ENCODE results near the gene RFX1.
"Not testable (repeated sequence)": the region's sequence is repeated elsewhere in the genome, so short reads cannot be mapped to it uniquely, and the experiment has no call there.

The RFX1 gene

GRCh38 chr19:14027856-14028450, 21.8 kb upstream of the RFX1 start, which contains the start of gene RLN3:
Gene RLN3 (plus strand): TSS chr19:14028148. CDS start chr19:14028205, 57 bp downstream.
- no peak for DNase-seq (ENCODE audit: low read depth in 2 of 2)

GRCh38 chr19:14026652-14027192, 20.6 kb upstream of the RFX1 start:
- not testable (repeated sequence) for DNase-seq (ENCODE audit: low read depth in 2 of 2)

DNA sequence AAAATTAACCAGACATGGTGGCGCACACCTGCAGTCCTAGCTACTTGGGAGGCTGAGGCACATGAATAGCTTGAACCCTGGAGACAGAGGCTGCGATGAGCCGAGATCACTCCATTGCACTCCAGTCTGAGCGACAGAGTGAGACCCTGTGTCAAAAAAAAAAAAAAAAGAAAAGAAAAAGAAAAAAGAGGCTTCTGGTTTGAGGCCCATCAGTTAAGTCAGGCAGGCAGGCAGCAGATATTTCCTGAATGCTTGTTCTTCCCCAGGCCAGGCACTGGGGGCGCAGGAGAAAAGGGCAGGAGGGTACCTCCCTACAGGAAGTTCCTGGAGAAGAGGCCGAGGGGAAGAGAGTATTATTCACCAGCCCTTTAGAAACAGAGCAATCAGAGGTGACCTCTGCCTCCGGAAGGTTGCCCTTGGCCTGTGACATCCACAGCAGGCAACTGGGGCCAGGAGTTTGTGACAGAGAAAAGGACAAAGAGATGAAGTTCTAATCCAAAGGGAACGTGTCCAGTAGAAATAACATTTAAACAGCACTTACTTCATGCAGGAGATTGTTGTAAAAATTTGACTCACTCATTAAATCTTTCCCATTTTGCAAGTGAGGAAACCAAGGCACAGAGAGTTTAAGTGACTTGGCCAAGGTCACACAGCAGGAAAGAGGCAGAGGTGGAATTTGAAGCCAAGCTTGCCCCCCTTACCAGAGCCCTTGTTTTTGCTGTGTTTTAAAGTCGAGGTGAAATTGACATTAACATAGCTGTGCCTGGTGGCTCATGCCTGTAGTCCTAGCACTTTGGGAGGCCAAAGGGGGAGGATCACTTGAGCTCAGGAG, 17.5 kb upstream of the RFX1 start:
- DNase-seq (ENCODE audit: low read depth in 2 of 2): no peak

DNA sequence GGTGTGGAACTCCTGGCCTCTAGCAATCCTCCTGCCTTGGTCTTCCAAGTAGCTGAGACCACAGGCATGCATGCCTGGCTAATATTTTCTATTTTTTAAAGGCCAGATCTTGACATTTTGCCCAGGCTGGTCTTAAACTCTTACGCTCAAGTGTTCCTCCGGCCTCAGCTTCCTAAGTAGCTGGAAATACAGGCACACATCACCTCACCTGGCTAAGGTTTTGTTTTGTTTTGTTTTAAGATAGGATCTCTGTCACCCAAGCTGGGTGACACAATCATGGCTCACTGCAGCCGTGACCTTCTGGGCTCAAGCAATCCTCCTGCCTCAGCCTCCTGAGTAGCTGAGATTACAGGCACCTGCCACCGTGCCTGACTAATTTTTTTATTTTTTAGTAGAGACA, 16.3 kb upstream of the RFX1 start:
- no peak for DNase-seq (ENCODE audit: low read depth in 2 of 2)

DNA sequence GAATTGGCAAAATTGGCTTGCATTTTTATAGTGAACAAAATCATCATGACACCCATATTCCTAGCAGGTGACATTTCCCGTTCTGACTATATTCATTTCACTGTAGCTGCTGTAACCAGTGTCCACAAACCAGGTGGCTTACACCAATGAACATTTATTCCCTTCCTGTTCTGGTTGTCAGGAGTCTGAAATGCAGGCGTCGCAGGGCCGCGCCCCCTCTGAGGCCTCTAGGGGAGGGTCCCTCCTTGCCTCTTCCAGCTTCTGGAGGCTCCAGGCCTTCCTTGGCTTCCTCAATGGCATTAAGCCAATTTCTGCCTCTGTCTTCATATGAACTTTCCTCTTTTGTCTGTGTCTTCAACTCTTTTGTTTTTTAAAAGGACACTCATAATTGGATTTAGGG, 15.4 kb upstream of the RFX1 start:
- DNase-seq (ENCODE audit: low read depth in 2 of 2): no peak

DNA sequence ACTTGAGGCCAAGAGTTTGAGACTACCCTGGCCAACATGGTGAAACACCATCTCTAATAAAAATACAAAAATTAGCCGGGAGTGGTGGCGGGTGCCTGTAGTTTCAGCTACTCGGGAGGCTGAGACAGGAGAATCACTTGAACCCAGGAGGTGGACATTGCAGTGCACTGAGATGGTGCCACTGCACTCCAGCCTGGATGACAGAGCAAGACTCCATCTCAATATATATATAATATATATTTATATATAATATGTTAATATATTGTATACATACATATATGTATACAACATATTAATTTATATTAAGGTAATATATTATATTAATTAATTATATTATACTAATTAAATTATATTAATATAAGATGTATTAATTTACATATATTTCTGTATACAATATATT, 13.6 kb upstream of the RFX1 start:
- not testable (repeated sequence) for DNase-seq (ENCODE audit: low read depth in 2 of 2)

- DNase-seq (ENCODE audit: low read depth in 2 of 2): no peak
These were observed 13.0 kb upstream of the RFX1 start for GRCh38 chr19:14019100-14019499.

GRCh38 chr19:14015524-14016035, 9.5 kb upstream of the RFX1 start:
- DNase-seq (ENCODE audit: low read depth in 2 of 2): no peak

GRCh38 chr19:14012378-14012915, 6.3 kb upstream of the RFX1 start:
- no peak for DNase-seq (ENCODE audit: low read depth in 2 of 2)

GRCh38 chr19:14006766-14007562, 844 bp upstream of the RFX1 start:
- DNase-seq (ENCODE audit: low read depth in 2 of 2): no peak

- peak; percentile 81 to 87 for DNase-seq (ENCODE audit: low read depth in 2 of 2)
These were observed 603 bp downstream of the RFX1 start for GRCh38 chr19:14005349-14006084.

DNA sequence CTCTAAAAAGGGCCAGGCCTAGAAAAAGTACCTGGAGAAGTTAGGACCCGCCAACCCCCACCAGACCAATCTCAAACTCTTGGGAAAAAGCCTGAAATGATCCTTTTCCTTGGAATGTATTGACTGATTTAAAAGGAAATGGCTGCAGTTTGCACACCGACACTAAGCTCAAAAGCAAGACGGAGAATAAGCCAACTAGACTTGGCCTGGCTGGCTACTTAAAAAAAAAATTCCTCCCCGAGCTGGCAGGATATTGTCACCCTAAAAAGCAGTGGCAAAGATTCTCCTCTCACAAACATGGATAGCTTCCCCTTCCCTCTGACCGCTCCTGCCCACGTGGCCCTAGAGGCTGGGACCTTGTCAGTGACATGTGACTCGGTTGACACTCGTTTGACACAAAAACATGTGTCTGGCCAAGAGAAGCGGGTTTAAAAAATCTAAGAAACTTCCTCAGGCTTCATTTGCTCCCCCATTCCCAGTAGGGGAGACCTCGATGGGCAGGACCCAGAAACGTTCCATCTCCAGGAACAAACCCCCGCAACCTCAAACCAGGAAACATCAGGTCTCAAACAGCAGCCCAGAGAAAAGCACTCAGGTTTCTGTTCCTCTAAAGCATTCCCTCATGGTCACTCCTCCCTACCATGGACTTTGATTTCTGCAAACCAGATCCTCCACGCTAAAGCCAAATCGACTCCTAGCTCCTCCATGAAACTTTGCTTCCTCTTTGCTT, 1.3 kb downstream of the RFX1 start:
- no peak for DNase-seq (ENCODE audit: low read depth in 2 of 2)

- DNase-seq (ENCODE audit: low read depth in 2 of 2): no peak
These were observed 2.7 kb downstream of the RFX1 start for GRCh38 chr19:14003251-14004055.

- no peak for DNase-seq (ENCODE audit: low read depth in 2 of 2)
These were observed 3.4 kb downstream of the RFX1 start for GRCh38 chr19:14002571-14003250.

- DNase-seq (ENCODE audit: low read depth in 2 of 2): no peak
These were observed 5.3 kb downstream of the RFX1 start for GRCh38 chr19:14000691-14001375.

- no peak for DNase-seq (ENCODE audit: low read depth in 2 of 2)
These were observed 7.0 kb downstream of the RFX1 start for GRCh38 chr19:13999085-13999484.

DNA sequence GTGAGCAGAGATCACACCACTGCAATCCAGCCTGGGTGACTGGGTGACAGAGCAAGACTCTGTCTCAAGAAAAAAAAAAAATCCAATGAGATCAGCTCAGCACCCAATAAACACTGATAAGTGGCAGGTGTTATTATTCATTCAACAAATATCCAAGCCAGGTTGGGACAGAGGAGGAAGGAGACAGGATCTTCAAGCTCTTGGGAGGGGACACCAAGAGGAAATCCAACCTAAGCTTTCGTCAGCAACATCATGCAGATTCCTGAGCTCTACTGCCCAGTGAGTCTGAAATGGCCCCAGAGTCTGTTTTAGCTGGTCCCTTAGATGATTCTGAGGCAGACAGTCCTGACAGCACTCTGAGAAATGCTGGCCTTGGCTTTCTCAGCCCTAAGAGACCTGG, 7.7 kb downstream of the RFX1 start:
- DNase-seq (ENCODE audit: low read depth in 2 of 2): no peak

- DNase-seq (ENCODE audit: low read depth in 2 of 2): no peak
These were observed 8.5 kb downstream of the RFX1 start for GRCh38 chr19:13997631-13997962.
